ENCODE measurements around the gene ABLIM3. TPM values are rescaled to one million over a fixed set of nuclear protein-coding genes. Genes with fewer than 3 reads are reported as not detected.

The ABLIM3 gene
- total RNA-seq, 1 donor from 2014 or later, result 3.9 TPM

GRCh38 chr5:149181732-149182131 lies 40.4 kb downstream of the ABLIM3 start:
- peaks cover 4% of the 10 kb centered on the region for H3K36me3 ChIP-seq (ENCODE audit: insufficient read depth, low read length)
- H3K27ac ChIP-seq (ENCODE audit: low read depth, low read length), result no peak overlapping the region
- H3K4me3 ChIP-seq (ENCODE audit: insufficient read depth, low read depth, low read length), result no peak overlapping the region
- DNase-seq (ENCODE audit: low read depth), result no peak
- FAIRE-seq, result no peak
- no peak overlapping the region for H3K9ac ChIP-seq (ENCODE audit: low read length)
- H3K4me1 ChIP-seq (ENCODE audit: insufficient read depth, low read length), result no peaks in the 10 kb centered on the region
- no peaks in the 10 kb centered on the region for H3K79me2 ChIP-seq (ENCODE audit: insufficient read depth, low read length)
- no peak overlapping the region for H3K4me3 Mint-ChIP-seq (ENCODE audit: unreplicated experiment)
- no peak overlapping the region for H2AFZ ChIP-seq (ENCODE audit: low read depth, low read length)
- no peak overlapping the region for H3K4me2 ChIP-seq (ENCODE audit: low read length)
- no peaks in the 10 kb centered on the region for H3K27me3 Mint-ChIP-seq (ENCODE audit: low read depth, unreplicated experiment)
- no peak overlapping the region for H3K27ac Mint-ChIP-seq (ENCODE audit: unreplicated experiment)
- no peaks in the 10 kb centered on the region for H4K20me1 ChIP-seq (ENCODE audit: insufficient read depth, low read length)
- no peaks in the 10 kb centered on the region for H3K36me3 Mint-ChIP-seq (ENCODE audit: low read depth, unreplicated experiment)
- H3K9me3 Mint-ChIP-seq (ENCODE audit: unreplicated experiment), result no peaks in the 10 kb centered on the region
- no peaks in the 10 kb centered on the region for H3K27me3 ChIP-seq (ENCODE audit: insufficient read depth, low read length)
- TF ChIP-seq EZH2 (IDR thresholded peaks at IDR 0.05; ENCODE audit: insufficient read depth, low read length) (no peak), CTCF (IDR thresholded peaks at IDR 0.05; ENCODE audit: insufficient read depth, low read depth, low read length) (no peak)
- no peaks in the 10 kb centered on the region for H3K9me3 ChIP-seq (ENCODE audit: insufficient read depth, low read depth, low read length)
- peaks cover 8% of the 10 kb centered on the region for H3K4me1 Mint-ChIP-seq (ENCODE audit: low read depth, unreplicated experiment)

DNA sequence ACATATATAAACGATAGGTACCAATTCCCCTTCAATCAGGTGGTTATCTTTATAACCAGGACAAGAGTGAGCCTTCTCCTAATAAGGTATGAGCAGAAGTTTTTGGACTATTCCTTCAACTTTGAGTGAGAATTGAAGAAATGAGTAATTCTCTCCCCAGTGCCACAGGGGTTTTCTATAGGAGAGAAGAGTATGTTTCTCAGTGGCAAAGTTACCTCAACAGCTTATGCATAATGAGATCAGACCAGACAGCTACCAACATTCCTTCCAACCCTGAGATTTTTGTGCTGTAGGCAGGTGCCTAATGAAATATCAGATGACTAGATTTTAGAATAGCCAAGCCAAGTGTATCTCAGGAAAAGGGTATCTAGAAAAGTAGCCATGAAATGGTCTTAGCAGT lies 40.9 kb downstream of the ABLIM3 start:
- no peaks in the 10 kb centered on the region for H4K20me1 ChIP-seq (ENCODE audit: insufficient read depth, low read length)
- H3K4me1 ChIP-seq (ENCODE audit: insufficient read depth, low read length), result no peaks in the 10 kb centered on the region
- TF ChIP-seq EZH2 (IDR thresholded peaks at IDR 0.05; ENCODE audit: insufficient read depth, low read length), result no peak
- TF ChIP-seq CTCF (IDR thresholded peaks at IDR 0.05; ENCODE audit: insufficient read depth, low read depth, low read length), result no peak
- H3K27me3 ChIP-seq (ENCODE audit: insufficient read depth, low read length), result no peaks in the 10 kb centered on the region
- H3K4me1 Mint-ChIP-seq (ENCODE audit: low read depth, unreplicated experiment), result peaks cover 10% of the 10 kb centered on the region
- H3K36me3 ChIP-seq (ENCODE audit: insufficient read depth, low read length), result peaks cover 4% of the 10 kb centered on the region
- no peaks in the 10 kb centered on the region for H3K36me3 Mint-ChIP-seq (ENCODE audit: low read depth, unreplicated experiment)
- H3K27me3 Mint-ChIP-seq (ENCODE audit: low read depth, unreplicated experiment), result no peaks in the 10 kb centered on the region
- no peaks in the 10 kb centered on the region for H3K9me3 ChIP-seq (ENCODE audit: insufficient read depth, low read depth, low read length)
- no peak overlapping the region for H3K4me3 ChIP-seq (ENCODE audit: insufficient read depth, low read depth, low read length)
- no peak for FAIRE-seq
- no peaks in the 10 kb centered on the region for H3K9me3 Mint-ChIP-seq (ENCODE audit: unreplicated experiment)
- H2AFZ ChIP-seq (ENCODE audit: low read depth, low read length), result no peak overlapping the region
- H3K9ac ChIP-seq (ENCODE audit: low read length), result no peak overlapping the region
- H3K79me2 ChIP-seq (ENCODE audit: insufficient read depth, low read length), result no peaks in the 10 kb centered on the region
- H3K4me3 Mint-ChIP-seq (ENCODE audit: unreplicated experiment), result no peak overlapping the region
- no peak overlapping the region for H3K4me2 ChIP-seq (ENCODE audit: low read length)
- H3K27ac Mint-ChIP-seq (ENCODE audit: unreplicated experiment), result no peak overlapping the region
- no peak for DNase-seq (ENCODE audit: low read depth)
- no peak overlapping the region for H3K27ac ChIP-seq (ENCODE audit: low read depth, low read length)

GRCh38 chr5:149185067-149185466 lies 43.8 kb downstream of the ABLIM3 start:
- Mint-ChIP-seq H3K4me3 (ENCODE audit: unreplicated experiment) (no peak overlapping the region), H3K9me3 (ENCODE audit: unreplicated experiment) (no peaks in the 10 kb centered on the region), H3K27ac (ENCODE audit: unreplicated experiment) (no peak overlapping the region), H3K27me3 (ENCODE audit: low read depth, unreplicated experiment) (no peaks in the 10 kb centered on the region), H3K36me3 (ENCODE audit: low read depth, unreplicated experiment) (no peaks in the 10 kb centered on the region), H3K4me1 (ENCODE audit: low read depth, unreplicated experiment) (peaks cover 10% of the 10 kb centered on the region)
- Histone ChIP-seq H3K79me2 (ENCODE audit: insufficient read depth, low read length) (no peaks in the 10 kb centered on the region), H4K20me1 (ENCODE audit: insufficient read depth, low read length) (no peaks in the 10 kb centered on the region), H3K36me3 (ENCODE audit: insufficient read depth, low read length) (peaks cover 4% of the 10 kb centered on the region), H3K4me1 (ENCODE audit: insufficient read depth, low read length) (peaks cover 3% of the 10 kb centered on the region), H3K4me3 (ENCODE audit: insufficient read depth, low read depth, low read length) (no peak overlapping the region), H2AFZ (ENCODE audit: low read depth, low read length) (no peak overlapping the region), H3K9me3 (ENCODE audit: insufficient read depth, low read depth, low read length) (no peaks in the 10 kb centered on the region), H3K4me2 (ENCODE audit: low read length) (no peak overlapping the region), H3K9ac (ENCODE audit: low read length) (no peak overlapping the region), H3K27me3 (ENCODE audit: insufficient read depth, low read length) (no peaks in the 10 kb centered on the region), H3K27ac (ENCODE audit: low read depth, low read length) (no peak overlapping the region)
- DNase-seq (ENCODE audit: low read depth), result no peak
- TF ChIP-seq EZH2 (IDR thresholded peaks at IDR 0.05; ENCODE audit: insufficient read depth, low read length), result no peak
- TF ChIP-seq CTCF (IDR thresholded peaks at IDR 0.05; ENCODE audit: insufficient read depth, low read depth, low read length), result no peak
- FAIRE-seq, result no peak
